Omental fat pad (tissue), 4 donors: ENCODE data around the gene OXER1. TPM values are rescaled to one million over a fixed set of nuclear protein-coding genes. Genes with fewer than 3 reads are reported as not detected.

ENCODE experiments used
- ATAC-seq: fragments of 150-250 bp; one replicate; pipeline ENCODE4 v1.9.1; 2016; ENCODE audit warnings: mild to moderate bottlenecking, moderate library complexity; ENCODE audit not compliant: low FRiP score
- DNase-seq: peaks from one replicate; pipeline ENCODE4 v3.0.0-alpha.2; 2019; ENCODE audit warnings: low spot score
- total RNA-seq, 4 donors: library from RNA; depleted of rRNA; stranded (reverse); fragments of >200 nt; gene quantifications; one replicate each; pipeline ENCODE4 v1.1.0, GENCODE V29; 2016
- TF ChIP-seq, protein P1 (sequence below), 3 donors: fragments of 450-650 bp; IDR thresholded peaks; one replicate each; pipeline ENCODE4 v1.5.1; 2016 to 2017; ENCODE audit warnings: antibody characterized with exemption in 3 of 3, mild to moderate bottlenecking in 3 of 3, moderate library complexity in 2 of 3

OXER1 gene
- total RNA-seq, 4 donors from 2014 or later: 0.44 to 0.96 (median 0.65) TPM; not detected in 1

DNA sequence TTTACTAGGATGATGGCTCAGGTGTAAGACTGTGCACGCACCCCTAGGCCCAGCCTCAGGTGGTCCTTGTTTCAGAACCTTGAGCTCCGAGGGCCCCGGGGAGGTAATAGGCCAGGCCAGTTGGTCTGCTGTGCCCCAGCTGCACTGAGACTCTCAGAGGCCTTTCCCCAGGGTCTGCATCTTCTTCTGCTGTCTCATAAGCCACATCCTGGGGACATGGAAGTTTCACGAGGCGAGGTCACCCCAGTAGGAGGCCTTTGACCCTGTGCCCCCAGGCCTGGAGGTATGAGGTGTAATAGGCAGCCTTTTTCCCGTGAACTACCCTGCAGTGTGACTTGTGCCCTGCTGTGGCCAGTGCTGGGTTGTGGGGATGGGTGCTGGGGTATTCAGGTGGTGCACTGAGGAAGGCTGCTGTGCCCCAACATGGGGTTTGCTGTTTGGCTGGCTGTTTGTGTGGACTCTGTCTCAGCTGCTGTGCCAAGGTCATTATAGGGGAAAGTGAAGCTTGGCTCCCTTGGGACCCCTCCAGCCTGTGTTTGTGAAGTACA is 6.9 kb downstream of the OXER1 start:
- no peak for ATAC-seq
- DNase-seq: no peak
- TF ChIP-seq, protein P1, sequence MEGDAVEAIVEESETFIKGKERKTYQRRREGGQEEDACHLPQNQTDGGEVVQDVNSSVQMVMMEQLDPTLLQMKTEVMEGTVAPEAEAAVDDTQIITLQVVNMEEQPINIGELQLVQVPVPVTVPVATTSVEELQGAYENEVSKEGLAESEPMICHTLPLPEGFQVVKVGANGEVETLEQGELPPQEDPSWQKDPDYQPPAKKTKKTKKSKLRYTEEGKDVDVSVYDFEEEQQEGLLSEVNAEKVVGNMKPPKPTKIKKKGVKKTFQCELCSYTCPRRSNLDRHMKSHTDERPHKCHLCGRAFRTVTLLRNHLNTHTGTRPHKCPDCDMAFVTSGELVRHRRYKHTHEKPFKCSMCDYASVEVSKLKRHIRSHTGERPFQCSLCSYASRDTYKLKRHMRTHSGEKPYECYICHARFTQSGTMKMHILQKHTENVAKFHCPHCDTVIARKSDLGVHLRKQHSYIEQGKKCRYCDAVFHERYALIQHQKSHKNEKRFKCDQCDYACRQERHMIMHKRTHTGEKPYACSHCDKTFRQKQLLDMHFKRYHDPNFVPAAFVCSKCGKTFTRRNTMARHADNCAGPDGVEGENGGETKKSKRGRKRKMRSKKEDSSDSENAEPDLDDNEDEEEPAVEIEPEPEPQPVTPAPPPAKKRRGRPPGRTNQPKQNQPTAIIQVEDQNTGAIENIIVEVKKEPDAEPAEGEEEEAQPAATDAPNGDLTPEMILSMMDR (IDR thresholded peaks at IDR 0.05): no peak

DNA sequence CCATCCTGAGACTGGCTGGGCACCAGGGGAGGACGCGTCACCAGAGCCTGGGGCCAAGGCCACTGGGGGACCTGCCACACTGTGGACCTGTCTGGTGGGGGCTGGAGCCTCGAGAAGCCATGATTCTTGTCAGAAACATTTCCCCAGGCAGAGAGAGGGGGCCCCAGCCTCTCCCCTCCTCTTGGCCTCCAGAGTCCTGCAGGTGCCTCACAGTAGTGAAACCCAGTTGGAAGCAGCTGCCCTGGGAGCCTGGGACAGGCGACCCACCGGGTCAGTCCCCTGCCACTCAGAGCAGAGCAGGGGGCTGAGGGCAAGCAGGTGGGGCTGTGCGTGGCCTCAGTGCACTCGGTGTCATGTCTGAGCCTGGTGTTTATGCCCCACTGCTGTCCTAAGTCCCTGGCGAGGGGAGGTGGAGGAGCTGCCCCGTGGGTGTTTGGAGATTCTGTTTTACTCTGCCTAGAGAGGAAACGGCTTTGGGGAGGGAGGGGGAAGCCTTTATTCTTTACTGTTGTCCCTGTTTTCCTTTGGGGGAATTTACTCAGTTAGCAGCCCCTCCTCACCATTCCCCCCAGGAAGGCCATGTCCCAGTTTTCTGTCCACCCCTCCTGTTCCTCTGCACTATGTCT is 7.7 kb downstream of the OXER1 start:
- TF ChIP-seq, protein P1 (IDR thresholded peaks at IDR 0.05): no peak
- DNase-seq (no peak), ATAC-seq (no peak)

DNA sequence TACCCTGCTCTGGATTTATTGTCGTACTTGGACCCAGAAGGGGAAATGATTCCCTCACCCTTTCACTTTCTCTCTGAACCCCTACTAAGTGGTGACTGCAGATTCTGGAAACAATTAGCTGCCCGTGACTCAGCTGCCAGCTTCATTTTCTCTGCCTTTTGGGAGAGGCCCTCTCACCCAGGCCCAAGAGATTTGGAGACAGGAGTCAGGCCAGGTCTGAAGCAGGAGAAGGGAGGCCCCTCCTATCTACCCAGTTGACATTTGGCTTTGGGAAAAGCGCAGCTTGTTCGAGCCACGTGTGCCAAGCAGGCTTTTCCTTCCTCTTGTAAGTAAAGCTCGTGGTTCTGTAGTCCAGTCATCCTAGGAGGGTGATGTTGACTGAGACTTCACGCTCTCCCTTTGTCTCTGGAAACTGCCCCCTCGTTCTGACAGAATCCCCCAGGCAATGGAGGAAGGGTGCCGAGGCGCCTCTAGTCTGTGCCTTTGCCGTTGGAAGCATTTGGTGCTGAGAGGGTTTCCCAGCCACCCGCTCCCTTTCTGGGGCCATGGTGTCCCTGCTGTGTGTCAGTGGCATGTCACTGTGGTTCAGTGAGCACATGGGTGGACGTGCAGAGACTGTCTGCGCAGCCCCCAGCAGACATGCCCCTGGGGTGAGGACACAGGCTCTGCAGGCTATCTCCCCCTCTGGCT is 8.6 kb downstream of the OXER1 start:
- DNase-seq: no peak
- ATAC-seq: no peak

DNA sequence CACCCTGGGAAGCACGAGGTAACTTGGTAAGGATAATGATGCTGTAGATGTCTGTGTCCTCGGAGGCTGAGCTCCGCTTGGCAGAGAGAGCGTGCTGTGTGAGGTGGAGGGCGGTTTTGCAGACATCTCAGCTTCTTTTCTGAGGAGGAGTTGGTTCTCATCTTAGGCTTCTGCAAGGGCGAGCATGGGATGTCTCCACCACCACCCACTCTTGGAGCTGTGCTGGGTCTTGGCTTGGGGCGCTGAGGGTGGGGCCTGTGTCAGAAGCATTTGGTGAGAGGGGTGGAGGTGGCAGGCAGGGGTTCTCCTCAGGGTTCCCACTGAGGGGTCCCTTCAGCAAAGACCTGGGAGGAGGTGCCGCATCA is 9.2 kb downstream of the OXER1 start:
- TF ChIP-seq, protein P1 (IDR thresholded peaks at IDR 0.05): no peak

More for the DNA sequence above, 8.6 kb downstream of the OXER1 start:
- TF ChIP-seq, protein P1 (IDR thresholded peaks at IDR 0.05): no peak

DNA sequence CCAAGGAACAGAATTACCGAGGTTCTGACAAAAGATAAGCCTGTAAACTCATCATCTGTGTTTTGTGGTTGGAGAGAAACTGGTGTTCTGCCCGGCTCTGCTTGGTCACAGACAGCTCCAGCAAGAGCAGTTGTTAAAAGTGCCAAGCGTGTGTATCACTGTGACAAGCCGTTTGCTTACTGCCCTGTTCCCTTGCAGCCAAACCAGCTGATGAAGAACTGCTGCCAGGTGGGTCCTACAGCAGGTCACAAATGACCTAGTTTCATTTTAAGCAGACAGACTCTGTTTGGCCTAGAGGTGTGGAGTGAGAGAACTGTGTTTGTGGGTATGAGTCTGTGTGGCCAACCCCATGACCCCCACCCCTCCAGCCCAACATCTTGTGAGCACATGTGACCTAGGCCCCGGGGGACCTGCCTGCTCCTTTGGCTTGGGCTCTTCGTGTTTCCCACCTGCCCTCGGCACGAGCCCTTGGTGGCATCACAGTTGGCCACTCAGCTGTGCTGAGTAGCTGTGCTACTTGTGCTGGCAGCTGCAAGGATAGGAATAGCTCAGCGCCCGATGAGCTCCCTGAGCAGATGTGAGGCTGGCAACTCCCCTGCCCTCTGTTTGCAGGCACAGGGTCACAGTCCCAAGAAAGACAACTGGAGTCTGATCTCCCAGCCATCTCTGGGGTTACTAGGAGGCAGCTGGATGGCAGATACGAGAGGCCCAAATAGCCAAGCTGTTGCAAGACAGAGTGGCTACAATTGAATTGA is 9.7 kb downstream of the OXER1 start:
- ATAC-seq (no peak), DNase-seq (no peak)
- TF ChIP-seq, protein P1 (IDR thresholded peaks at IDR 0.05): no peak

More for the DNA sequence above, 9.2 kb downstream of the OXER1 start:
- ATAC-seq (no peak), DNase-seq (no peak)

DNA sequence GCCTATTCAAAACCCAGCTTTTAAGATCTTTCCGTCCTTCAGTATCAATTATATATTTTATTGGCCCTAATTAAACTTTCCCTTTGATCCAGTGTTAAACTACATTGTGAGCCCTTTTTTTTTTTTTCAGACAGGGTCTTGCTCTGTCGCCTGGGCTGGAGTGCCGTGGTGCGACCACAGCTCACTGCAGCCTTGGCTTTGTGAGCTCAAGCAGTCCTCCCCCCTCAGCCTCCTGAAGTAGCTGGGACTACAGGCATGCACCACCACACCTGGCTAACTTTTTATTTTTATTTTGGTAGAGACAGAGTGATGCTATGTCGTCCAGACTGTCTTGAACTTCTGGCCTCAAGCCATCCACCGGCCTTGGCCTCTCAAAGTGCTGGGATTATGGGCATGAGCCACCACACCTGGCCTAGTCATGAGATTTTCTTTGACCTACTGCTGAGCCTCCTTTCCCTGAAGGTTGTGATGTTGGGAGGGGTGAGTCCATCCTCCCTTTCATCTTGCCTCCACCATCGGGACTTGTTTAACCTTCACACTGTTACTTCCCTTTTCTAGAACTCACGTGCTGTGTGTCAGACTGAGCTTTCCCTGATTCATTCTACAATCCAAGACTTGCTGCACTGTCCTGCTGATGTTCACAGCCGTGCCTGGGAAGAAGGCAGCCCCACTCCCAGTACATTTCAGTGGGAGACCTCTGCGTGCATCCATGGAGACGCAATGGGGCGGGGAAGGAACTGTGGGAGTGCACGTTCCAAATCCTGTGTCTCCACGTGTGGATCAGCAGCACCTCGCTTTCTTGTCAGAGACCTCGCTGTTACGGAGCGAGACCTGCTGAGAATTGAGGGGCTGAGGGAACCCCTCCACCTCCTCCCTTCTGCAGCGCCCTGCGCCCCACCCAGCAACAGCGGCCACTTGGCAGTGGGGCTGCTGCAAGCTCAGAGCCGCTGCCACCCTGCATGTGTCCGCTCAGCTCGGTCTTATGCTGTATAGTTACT is 10.8 kb downstream of the OXER1 start:
- TF ChIP-seq, protein P1 (IDR thresholded peaks at IDR 0.05): no peak
- ATAC-seq (no peak), DNase-seq (no peak)
